ENCODE data around the gene LILRA1. TPM values are rescaled to one million over a fixed set of nuclear protein-coding genes. Genes with fewer than 3 reads are reported as not detected.
"Not testable (repeated sequence)": the region's sequence is repeated elsewhere in the genome, so short reads cannot be mapped to it uniquely, and the experiment has no call there.

LILRA1 gene
- total RNA-seq, 3 donors from 2014 or later: not detected

DNA sequence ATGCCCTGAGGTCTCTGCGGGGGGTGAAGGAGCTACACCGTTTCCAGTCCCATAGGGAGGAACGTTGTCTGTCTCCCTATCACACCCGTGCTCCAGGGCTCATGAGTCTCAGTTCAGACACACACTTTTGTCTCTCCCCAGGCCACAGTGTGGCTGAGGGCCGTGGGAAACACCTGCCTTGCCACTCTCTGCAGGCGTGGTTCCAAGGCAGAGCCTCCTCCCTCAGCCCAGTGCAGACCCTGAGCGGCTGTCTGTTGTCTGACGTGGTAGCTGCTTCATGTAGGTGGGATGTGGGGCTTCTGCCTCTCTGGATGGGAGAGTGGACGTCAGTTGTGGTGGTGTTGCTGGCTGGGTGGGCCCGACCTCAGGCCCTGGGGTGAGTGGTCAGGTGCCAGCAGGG, 30.8 kb downstream of the LILRA1 start:
- H3K4me3 Mint-ChIP-seq: not testable (repeated sequence)

DNA sequence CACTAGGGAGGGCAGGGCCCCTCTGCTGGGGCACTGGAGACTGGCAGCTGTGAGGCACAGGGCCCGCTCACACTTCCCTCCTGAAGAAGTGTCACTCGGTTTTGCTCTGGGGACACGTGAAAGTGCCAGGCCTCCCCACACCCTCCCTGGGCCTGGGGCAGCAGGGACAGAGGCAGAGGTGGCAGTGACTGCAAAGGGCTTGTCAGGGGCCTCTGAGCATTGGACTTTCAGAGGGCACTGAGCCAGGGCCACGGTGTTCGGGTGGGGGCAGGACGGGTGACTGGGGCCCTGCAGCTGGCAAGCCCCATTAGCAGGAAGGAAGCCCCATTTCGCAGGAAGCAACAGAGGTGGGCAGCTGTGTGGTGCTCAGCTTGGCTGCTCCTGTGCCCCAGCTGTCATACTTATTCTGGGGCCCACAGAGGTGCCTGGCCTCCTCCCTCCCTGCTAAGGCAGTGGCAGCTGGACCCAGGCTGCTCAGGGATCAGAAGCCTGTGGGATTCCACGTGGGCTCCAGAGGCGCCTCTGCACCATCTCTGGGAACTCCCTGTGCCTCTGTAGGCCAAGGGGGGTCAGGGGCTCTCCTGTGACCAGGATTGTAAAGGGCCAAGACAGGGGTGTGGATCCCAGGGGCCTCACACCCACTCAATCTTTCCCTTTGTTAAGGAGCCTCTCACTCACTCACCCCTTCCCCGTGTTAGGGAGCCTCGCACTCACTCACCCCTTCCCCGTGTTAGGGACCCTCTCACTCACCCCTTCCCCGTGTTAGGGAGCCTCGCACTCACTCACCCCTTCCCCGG, 31.7 kb downstream of the LILRA1 start:
- not testable (repeated sequence) for DNase-seq; ATAC-seq; H3K4me3 Mint-ChIP-seq; H3K9me3 Mint-ChIP-seq; H3K36me3 Mint-ChIP-seq (ENCODE audit: insufficient read depth)
- peaks cover 10% of the 10 kb centered on the region for H3K4me1 Mint-ChIP-seq (ENCODE audit: low read depth)
- H3K27me3 Mint-ChIP-seq (ENCODE audit: low read depth): peaks cover 33% of the 10 kb centered on the region

More for the DNA sequence above, 30.8 kb downstream of the LILRA1 start:
- not testable (repeated sequence) for ATAC-seq; H3K36me3 Mint-ChIP-seq (ENCODE audit: insufficient read depth); H3K9me3 Mint-ChIP-seq; DNase-seq; H3K4me1 Mint-ChIP-seq (ENCODE audit: low read depth)
- H3K27me3 Mint-ChIP-seq (ENCODE audit: low read depth): peaks cover 27% of the 10 kb centered on the region

DNA sequence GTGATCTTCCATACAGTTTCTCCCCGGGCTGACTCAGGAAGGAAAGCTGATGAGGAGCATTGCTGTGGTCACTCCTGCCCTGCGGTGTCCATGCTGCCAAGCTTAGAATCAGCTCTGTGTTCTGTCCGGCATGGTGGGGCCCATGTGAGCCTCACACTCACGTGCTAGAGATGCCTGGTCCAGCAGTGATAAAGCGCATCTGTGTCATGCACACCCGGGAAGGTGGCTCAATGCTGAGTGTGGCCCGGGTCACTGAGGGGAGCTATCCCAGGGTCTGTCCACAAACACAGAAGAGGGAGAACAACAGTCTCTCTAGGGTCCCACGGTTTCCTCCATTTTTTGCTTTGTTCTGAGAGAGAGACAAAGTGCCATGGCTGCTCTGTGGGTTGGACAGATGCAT, 33.3 kb downstream of the LILRA1 start:
- Mint-ChIP-seq H3K27me3 (ENCODE audit: low read depth) (peaks cover 46% of the 10 kb centered on the region), H3K4me1 (ENCODE audit: low read depth) (peaks cover 13% of the 10 kb centered on the region), H3K36me3 (ENCODE audit: insufficient read depth) (no peaks in the 10 kb centered on the region), H3K4me3 (no peak overlapping the region), H3K9me3 (no peaks in the 10 kb centered on the region)
- no peak for DNase-seq
- no peak for ATAC-seq

DNA sequence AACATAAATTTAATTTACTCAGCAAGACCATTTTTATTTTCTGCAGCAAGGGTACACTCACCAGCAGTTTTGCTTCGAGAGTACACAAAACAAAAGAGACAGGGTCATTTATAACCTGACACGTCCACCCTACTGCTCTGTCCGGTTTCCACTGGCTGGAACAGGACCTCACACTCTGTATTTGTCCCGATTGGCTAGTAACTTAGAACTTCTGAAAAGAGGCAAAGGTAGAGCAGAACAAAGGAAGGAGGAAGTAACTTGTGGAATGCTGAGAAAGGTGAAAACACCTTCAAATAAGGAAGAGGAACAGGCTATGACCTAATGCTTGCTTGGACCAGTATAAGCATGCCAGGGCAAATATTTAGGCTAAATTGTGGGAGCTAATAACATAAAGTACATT, 34.5 kb downstream of the LILRA1 start:
- H3K27me3 Mint-ChIP-seq (ENCODE audit: low read depth): peaks cover 54% of the 10 kb centered on the region
- not testable (repeated sequence) for H3K9me3 Mint-ChIP-seq

DNA sequence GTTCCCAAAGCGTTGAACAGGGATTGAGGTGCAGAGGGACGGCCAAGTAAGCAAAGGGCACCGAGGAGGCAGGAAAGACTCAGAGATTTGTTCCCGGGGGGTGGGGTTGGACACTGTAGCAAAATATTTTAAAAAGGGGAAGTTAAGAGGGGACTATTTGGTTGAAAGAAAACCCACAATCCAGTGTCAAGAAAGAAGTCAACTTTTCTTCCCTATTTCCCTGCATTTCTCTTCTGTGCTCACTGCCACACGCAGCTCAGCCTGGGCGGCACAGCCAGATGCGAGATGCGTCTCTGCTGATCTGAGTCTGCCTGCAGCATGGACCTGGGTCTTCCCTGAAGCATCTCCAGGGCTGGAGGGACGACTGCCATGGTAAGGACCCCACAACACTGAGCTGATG, 36.8 kb downstream of the LILRA1 start, which contains the start of gene LILRB1:
Gene LILRB1, plus strand, starts transcription at position 223 of the 400 bp plus-strand sequence. CDS start 590 bp downstream, outside the sequence.
- H3K4me1 Mint-ChIP-seq (ENCODE audit: low read depth); H3K36me3 Mint-ChIP-seq (ENCODE audit: insufficient read depth); DNase-seq; H3K9me3 Mint-ChIP-seq; ATAC-seq; H3K4me3 Mint-ChIP-seq: not testable (repeated sequence)
- peaks cover 54% of the 10 kb centered on the region for H3K27me3 Mint-ChIP-seq (ENCODE audit: low read depth)

More for the DNA sequence above, 34.5 kb downstream of the LILRA1 start:
- not testable (repeated sequence) for DNase-seq; ATAC-seq; H3K4me3 Mint-ChIP-seq; H3K36me3 Mint-ChIP-seq (ENCODE audit: insufficient read depth)
- H3K4me1 Mint-ChIP-seq (ENCODE audit: low read depth): peaks cover 13% of the 10 kb centered on the region

DNA sequence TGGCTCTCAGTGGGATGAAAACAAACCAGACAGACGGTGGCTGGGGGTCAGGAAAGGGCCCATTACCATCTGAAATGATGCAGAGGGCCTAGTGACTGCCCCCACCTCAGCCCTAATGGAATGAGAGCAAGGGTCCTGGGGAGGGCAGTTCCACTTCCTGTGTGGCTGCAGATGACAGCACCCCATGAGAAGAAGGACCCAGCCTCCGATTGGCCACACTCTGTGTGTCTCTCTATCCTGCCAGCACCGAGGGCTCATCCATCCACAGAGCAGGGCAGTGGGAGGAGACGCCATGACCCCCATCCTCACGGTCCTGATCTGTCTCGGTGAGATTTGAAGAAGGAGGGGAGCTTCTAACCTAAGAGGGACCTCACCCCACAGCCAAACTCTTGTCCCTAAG, 37.4 kb downstream of the LILRA1 start:
- H3K36me3 Mint-ChIP-seq (ENCODE audit: insufficient read depth): no peaks in the 10 kb centered on the region
- DNase-seq (no peak), ATAC-seq (no peak)
- peaks cover 51% of the 10 kb centered on the region for H3K27me3 Mint-ChIP-seq (ENCODE audit: low read depth)
- H3K4me3 Mint-ChIP-seq: no peak overlapping the region
- peaks cover 7% of the 10 kb centered on the region for H3K4me1 Mint-ChIP-seq (ENCODE audit: low read depth)
- no peaks in the 10 kb centered on the region for H3K9me3 Mint-ChIP-seq

DNA sequence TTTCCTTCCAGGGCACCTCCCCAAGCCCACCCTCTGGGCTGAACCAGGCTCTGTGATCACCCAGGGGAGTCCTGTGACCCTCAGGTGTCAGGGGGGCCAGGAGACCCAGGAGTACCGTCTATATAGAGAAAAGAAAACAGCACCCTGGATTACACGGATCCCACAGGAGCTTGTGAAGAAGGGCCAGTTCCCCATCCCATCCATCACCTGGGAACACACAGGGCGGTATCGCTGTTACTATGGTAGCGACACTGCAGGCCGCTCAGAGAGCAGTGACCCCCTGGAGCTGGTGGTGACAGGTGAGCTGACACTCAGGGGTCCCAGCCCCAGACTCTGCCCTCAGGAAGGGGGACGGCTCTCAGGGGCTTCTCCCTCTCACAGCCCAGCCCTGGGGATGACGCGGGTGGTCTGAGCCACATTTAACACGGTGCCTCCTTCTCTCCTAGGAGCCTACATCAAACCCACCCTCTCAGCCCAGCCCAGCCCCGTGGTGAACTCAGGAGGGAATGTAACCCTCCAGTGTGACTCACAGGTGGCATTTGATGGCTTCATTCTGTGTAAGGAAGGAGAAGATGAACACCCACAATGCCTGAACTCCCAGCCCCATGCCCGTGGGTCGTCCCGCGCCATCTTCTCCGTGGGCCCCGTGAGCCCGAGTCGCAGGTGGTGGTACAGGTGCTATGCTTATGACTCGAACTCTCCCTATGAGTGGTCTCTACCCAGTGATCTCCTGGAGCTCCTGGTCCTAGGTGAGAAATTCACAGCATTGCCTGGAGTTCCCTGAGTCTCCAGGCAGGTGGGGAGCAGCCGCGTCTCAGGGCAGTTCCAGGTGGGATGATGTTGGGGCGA, 38.3 kb downstream of the LILRA1 start:
- ATAC-seq: not testable (repeated sequence)
- H3K27me3 Mint-ChIP-seq (ENCODE audit: low read depth): peaks cover 46% of the 10 kb centered on the region

DNA sequence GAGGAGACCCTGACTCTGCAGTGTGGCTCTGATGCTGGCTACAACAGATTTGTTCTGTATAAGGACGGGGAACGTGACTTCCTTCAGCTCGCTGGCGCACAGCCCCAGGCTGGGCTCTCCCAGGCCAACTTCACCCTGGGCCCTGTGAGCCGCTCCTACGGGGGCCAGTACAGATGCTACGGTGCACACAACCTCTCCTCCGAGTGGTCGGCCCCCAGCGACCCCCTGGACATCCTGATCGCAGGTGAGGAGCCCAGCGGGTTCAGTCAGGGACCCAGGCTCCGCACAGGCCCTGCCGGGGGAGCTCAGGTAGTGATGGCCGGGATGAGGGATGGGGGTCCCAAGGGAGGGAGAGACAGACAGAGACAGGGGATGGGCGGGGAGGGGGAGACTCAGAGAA, 39.1 kb downstream of the LILRA1 start:
- H3K36me3 Mint-ChIP-seq (ENCODE audit: insufficient read depth); H3K4me1 Mint-ChIP-seq (ENCODE audit: low read depth); H3K9me3 Mint-ChIP-seq; DNase-seq; H3K4me3 Mint-ChIP-seq; ATAC-seq: not testable (repeated sequence)
- peaks cover 44% of the 10 kb centered on the region for H3K27me3 Mint-ChIP-seq (ENCODE audit: low read depth)

More for the DNA sequence above, 38.3 kb downstream of the LILRA1 start:
- not testable (repeated sequence) for DNase-seq; H3K4me3 Mint-ChIP-seq; H3K9me3 Mint-ChIP-seq; H3K36me3 Mint-ChIP-seq (ENCODE audit: insufficient read depth); H3K4me1 Mint-ChIP-seq (ENCODE audit: low read depth)

DNA sequence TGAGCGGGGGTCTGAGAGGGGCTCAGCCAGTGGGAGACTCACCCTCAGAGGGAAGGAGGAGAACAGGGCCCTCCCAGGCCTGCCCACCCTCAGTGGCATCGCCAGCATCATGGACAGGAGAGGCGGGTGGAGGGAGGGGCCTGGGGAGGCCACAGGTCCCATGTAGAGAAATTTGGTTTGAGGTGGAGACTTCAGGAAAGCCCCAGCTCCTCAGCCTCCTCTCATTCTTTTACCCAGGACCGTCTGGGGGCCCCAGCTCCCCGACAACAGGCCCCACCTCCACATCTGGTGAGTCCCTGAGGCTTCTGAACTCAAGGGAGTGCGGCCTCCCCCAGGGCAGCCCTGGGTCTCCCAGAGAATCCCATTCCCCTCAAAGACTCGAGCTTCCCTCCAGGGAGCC, 40.0 kb downstream of the LILRA1 start:
- H3K36me3 Mint-ChIP-seq (ENCODE audit: insufficient read depth): no peaks in the 10 kb centered on the region

DNA sequence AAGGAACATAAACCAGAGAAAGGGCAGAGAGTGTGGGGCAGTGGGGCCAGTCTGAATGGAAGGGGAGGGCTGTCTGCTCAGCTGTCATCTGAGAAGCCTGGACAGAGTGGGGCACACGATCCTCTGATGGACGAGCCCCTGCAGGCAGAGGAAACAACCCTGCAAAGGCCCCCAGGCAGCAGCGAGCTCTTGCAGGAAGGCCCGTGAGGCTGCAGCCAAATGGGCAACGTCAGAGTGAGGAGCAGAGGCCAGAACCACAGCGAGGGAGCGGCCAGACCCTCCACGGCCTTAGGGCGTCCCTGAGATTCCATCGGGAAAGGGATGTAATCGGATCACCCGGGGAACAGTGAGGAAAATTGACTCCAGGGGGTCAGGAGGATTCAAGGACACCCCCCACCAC, 42.6 kb downstream of the LILRA1 start:
- not testable (repeated sequence) for H3K4me1 Mint-ChIP-seq (ENCODE audit: low read depth); H3K4me3 Mint-ChIP-seq; H3K9me3 Mint-ChIP-seq; DNase-seq; ATAC-seq; H3K36me3 Mint-ChIP-seq (ENCODE audit: insufficient read depth)
- peaks cover 18% of the 10 kb centered on the region for H3K27me3 Mint-ChIP-seq (ENCODE audit: low read depth)

More for the DNA sequence above, 40.0 kb downstream of the LILRA1 start:
- Mint-ChIP-seq H3K9me3 (no peaks in the 10 kb centered on the region), H3K27me3 (ENCODE audit: low read depth) (peaks cover 36% of the 10 kb centered on the region), H3K4me3 (no peak overlapping the region), H3K4me1 (ENCODE audit: low read depth) (peaks cover 4% of the 10 kb centered on the region)
- no peak for ATAC-seq
- DNase-seq: no peak

DNA sequence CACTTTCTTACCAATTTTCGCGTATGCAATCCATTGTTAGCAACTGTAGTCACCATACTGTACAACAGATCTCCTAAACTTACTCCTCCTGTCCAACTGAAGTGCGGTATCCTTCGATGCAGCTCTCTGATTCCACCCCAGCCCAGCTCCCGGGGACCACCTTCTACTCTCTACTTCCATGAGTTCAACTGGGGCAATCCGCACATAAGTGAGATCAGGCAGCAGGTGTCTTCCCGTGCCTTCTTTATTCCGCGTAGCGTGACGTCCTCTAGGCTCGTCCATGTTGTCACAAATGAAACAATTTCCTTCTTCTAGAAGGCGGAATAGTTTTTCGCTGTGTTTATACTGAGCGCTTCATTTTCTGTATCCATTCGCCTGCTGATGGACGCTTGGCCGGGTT, 45.3 kb downstream of the LILRA1 start:
- DNase-seq (no peak), ATAC-seq (no peak)
- H3K9me3 Mint-ChIP-seq: no peaks in the 10 kb centered on the region
- H3K4me1 Mint-ChIP-seq (ENCODE audit: low read depth): no peaks in the 10 kb centered on the region
- peaks cover 9% of the 10 kb centered on the region for H3K27me3 Mint-ChIP-seq (ENCODE audit: low read depth)
- H3K36me3 Mint-ChIP-seq (ENCODE audit: insufficient read depth): no peaks in the 10 kb centered on the region
- no peak overlapping the region for H3K4me3 Mint-ChIP-seq

DNA sequence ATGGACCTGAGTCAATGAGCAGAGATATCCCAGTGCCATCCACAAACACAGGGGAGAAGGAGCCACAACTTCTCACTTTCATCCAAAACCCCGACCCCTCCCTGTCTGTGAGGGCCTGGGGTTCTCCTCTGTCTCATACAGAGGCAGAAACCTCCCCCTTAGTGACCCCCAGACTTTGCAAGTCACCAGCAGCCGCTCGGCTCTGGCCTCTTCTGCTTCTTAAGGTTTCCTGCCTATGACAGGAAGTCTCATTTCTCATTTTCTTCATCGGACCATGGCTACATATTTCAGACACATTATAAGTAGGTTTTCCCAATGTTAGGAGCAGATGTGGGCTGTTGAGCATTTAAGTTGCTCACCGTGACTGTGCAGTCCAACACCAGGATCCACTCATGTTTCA, 49.5 kb downstream of the LILRA1 start:
- not testable (repeated sequence) for H3K4me3 Mint-ChIP-seq; H3K4me1 Mint-ChIP-seq (ENCODE audit: low read depth); DNase-seq; ATAC-seq; H3K27me3 Mint-ChIP-seq (ENCODE audit: low read depth); H3K36me3 Mint-ChIP-seq (ENCODE audit: insufficient read depth); H3K9me3 Mint-ChIP-seq

DNA sequence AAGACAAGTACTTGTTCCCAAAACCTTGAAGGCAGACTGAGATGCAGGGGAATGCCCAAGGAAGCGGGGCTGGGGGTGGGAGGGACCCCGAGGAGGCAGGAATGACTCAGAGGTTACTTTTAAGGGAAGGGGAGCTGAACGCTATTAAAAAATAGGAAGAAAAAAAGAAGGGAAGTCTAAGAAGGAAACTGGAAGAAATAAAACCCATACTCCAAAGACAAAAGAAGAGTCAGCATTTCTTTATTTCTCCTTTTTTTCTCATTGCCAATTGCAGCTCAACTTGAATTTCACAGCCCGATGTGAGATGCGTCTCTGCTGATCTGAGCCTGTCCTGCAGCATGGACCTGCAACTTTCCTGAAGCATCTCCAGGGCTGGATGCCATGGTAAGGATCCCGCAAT, 50.2 kb downstream of the LILRA1 start:
- not testable (repeated sequence) for H3K4me3 Mint-ChIP-seq; H3K27me3 Mint-ChIP-seq (ENCODE audit: low read depth); H3K4me1 Mint-ChIP-seq (ENCODE audit: low read depth); ATAC-seq; H3K36me3 Mint-ChIP-seq (ENCODE audit: insufficient read depth); DNase-seq; H3K9me3 Mint-ChIP-seq

DNA sequence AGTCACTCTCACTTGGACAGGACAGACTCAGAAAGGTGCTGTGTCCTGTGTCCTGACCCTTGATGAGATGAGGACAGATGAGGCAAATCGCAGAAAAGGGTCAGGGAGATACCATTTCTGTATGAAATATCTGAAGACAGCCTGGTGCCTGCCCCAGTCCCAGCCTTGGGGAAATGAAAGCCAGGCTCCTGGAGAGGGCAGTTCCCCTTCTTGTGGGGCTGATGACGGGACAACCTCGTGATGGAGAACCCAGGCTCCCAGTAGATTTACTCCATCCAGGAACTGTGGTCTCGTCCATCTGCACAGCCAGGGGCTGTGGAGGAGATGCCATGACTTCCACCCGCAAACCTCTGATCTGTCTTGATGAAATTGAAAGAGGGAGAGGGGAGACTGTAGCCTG, 50.6 kb downstream of the LILRA1 start:
- DNase-seq (no peak), ATAC-seq (no peak)
- Mint-ChIP-seq H3K27me3 (ENCODE audit: low read depth) (peaks cover 3% of the 10 kb centered on the region), H3K4me3 (no peak overlapping the region), H3K4me1 (ENCODE audit: low read depth) (no peaks in the 10 kb centered on the region), H3K9me3 (no peaks in the 10 kb centered on the region), H3K36me3 (ENCODE audit: insufficient read depth) (no peaks in the 10 kb centered on the region)

Measured in activated T-cell treated with anti-CD3 and anti-CD28 coated beads, Interleukin-2, amount 50 U/mL, for 4 hours (primary cell).